Activated CD4-positive, alpha-beta T cell treated with anti-CD3 and anti-CD28 coated beads, Interleukin-2, amount 50 U/mL, for 4 hours (primary cell): ENCODE results near the gene SLC30A7.
A peak's percentile ranks its signal among the peaks of the same experiment; 100 is the strongest.
"Not testable (repeated sequence)": the region's sequence is repeated elsewhere in the genome, so short reads cannot be mapped to it uniquely, and the experiment has no call there.

Source experiments
- DNase-seq, 2 experiments: peaks; one replicate each; pipeline ENCODE4 v3.0.0-alpha.2; 2020

SLC30A7 gene

DNA sequence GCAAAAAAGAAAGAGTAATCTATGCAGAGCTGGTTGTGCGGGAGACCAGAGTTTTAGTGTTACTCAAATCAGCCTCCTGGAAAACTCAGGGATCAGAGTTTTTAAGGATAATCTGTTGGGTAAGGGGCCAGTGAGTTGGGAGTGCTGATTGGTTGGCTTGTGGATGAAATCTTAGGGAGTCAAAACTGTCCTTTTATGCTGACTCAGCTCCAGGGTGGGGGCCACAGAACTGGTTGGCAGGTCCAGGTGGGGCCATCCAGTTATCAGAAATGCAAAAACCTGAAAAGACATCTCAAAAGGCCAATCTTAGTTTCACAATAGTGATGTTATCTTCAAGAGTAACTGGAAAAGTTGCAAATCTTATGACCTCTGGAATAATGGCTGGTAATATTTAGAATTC lies 4.5 kb upstream of the SLC30A7 start:
- DNase-seq: no peak

DNA sequence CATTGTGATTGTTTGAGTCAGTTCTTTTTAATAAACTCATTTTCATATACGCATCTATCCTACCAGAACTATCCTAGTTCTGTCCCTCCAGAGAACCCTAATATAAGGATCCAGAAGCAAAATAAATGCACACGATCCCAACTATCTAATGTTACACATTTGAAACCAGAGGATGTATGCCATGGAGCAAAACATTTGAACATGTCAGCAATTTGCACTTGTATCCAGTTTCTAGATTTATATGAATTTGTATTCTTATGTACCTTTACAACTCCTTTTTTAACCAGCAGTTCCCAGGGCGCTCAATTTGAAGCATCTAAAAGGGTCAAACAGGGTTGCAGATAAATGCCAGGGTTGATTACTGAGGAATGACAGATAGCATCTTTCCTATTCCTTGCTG lies 3.3 kb upstream of the SLC30A7 start:
- no peak for DNase-seq

DNA sequence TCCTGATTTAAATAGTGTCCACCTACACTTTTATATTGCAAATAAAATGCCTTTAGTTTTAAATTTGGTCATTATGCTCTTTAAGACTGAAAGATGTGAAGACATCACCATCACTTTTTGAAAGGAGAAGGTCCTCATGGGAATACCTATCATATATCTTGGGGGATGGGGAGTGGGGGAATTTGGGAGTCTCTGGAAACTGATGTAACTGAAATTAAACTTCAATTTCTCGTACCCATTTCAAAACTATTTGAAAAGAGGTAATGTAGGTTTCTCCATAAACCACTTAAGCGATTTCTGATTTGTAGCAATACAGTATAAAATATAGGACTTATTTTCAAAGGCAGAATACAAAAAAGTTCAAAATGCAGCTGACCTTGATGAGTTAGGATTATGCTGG lies 2.2 kb upstream of the SLC30A7 start:
- DNase-seq: no peak

DNA sequence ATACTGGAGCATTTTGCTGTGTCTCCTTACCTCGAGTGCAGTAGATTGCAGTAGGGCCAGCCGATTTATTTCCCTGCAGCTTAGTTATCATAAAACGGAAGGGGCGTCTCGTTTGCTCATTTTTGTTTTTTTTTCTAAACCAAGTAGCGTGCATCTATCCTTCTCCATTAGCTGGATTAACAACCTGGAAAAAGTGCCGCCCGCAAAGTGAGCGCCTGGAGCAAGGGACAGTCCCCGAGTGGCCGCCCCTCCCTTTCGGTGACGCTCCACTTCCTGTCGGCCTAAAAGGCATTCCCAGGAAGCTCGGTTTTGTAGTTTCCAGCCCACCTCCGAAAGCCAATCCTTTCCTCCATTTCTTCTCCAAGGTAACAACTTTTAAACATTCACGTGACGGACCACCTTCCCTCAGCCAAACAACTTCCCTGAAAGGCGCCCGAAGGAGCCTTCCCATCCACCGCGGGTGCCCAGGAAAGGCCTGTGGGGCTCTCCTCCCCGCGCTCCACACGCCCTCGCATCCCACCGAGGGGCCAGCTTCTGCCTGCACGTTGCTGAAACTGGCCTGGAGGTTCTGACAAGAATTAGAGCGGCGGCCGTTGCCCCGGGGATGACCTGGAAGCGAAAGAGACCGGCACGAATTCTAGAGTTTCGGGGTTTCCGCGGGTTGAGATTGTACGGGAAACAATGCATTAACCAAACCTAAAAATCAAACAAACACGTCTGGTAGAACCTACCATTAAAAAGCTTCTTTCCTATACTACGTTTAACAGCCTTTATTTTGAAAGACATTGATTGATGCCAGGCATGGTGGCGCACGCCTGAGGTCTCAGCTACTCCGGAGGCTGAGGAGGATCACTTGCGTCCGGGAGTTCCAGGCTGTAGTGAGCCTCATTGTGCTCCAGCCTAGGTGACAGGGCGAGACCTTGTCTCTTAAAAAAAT lies 1.0 kb upstream of the SLC30A7 start, which contains the start of gene EXTL2:
Gene EXTL2 (minus strand): TSS at position 240 of the 937 bp plus-strand sequence. CDS start 6,085 bp downstream, outside the sequence.
- peak; percentile 49 to 51 for DNase-seq

DNA sequence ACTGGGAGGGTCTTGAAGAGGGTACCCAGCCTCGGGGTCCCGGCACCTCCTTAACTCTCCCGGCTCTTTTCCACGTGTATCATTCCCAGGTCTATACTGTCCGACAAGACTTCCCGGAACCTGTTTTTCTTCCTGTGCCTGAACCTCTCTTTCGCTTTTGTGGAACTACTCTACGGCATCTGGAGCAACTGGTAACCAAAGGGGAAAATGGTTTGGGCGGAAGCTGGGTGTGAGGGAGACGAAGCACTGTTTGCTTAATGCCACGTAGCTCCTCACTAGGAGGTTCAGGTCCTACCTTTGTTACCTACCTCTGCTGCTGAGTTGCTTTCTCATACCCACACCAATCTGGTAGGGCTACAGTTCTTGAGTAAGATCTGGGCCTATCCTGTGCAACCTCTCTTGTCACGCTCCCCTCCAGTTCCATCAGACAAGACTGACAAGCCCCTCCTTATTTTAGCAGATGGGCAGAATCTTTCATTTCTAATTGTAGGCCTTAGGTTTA lies 642 bp downstream of the SLC30A7 start:
- peak; percentile 54 to 57 for DNase-seq

DNA sequence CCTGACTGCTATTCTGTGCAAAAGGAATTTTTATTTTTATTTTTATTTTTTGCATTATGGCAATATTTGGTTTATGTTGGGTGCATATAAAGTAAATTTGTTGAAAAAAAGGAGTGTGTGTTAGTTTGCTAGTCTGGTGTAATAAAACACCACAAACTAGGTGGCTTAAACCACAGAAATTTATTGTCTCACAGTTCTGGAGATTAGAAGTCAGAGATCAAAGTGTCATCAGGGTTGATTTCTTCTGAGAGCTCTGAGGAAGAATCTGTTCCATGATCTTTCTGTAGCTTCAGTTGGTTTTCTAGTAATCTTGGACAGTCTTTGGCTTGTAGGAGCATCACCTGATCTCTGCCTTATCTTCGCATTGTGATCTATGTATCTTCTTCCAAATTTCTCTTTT lies 6.5 kb downstream of the SLC30A7 start:
- DNase-seq: no peak

DNA sequence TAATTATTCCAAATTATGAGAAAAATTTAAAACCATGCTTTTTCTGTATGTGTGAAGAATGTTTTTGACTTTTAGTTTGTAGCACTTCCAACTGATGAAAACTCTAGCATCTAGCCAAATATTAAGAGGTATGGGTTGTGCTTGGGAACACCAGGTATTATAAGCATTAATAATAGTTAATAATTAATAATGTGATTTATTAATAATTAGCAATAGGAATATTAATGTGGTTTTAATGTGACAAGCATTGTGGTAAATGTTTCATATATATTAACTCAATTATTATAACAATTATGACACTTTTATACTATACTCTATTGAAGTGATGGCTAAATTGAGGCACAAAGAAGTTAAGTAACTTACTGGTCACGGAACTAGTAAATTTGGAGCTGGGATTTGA lies 7.9 kb downstream of the SLC30A7 start:
- DNase-seq: no peak

DNA sequence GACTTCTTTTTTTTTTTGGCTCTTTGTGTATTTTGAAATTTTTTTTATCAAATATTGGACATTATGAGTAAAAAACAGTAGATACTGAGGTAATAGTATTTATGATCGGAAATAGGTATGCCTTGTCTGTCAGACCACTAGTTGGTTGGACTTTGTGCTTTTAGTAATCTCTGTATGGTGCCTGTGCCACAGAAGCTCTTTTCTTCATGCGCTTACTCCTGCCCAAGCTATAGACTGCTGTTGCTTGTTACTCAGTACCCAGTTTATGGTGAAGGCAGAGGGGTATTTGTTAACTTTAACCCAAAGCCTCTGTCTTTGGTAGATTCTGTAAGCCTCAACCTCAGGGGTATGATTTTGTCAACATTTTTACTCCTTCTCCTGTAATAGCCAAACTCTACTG lies 8.6 kb downstream of the SLC30A7 start:
- no peak for DNase-seq

DNA sequence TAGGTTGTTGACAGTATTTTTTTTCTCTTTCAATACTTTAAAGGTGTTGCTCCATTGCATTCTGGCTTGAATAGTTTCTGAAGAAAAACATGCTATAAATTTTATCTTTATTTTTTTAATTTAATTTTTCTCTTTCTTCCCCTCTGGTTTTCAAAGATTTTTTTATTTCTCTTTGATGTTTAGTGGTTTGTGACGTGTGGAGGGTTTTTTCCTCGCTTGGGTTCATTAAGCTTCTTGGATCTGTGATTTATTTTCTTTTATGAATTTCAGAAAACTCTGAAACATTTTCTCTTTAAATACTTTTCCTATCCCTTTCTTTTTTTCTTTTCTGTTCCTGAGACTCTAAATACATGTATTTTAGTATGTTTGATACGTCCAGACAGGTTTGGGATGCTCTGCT lies 9.3 kb downstream of the SLC30A7 start:
- DNase-seq: no peak

DNA sequence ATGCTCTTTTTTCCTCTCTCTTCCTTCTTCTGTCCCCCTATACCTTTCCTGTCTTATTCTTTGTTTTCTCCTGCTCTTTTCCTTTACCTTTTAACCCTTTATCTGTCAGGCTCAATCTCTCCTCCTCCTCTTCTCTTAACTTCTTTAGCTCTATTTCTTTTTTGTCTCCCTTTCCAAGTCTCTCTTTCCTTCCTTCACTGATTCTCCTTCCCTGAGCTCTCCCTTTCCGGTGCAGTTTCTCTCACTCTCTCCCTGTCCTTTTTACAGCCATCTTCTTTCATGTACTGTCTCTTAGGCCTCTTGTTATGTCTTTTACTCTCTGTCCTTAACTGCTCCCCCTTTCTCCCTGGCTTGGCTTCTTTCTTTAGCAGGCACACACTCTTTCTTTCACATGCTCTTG lies 12.0 kb downstream of the SLC30A7 start:
- no peak for DNase-seq

DNA sequence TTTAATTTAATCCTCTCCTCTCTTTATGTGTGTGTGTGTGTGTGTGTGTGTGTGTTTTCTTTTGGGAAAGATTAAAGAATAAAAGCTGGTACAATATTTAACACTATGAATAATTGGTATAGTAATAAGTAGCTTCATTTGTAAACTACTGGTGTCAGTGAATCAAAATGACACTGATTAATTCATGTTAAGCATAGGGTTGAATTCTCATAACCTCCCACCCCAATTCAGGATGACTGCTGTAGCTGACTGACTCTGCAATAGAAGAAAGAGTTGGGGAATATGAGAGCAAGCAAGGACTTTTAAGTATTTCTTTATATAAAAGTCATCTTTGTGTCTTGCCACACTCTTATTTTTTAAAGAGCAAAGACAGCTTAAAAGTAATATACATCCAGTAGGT lies 13.1 kb downstream of the SLC30A7 start:
- DNase-seq: no peak

DNA sequence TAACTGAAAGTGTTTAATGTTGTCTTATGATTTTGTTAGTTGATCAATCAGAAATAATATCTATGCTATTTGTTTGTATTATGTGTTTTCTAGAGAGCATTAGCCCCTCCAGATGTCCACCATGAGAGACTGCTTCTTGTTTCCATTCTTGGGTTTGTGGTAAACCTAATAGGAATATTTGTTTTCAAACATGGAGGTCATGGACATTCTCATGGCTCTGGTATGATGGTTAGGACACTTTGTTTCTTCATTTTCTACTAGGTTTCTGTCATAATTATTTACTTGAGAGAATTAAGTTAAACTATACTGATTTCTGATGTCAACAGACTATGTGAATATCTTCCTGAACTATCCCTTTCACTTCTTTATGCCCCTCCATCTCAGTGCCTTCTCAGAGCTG lies 16.1 kb downstream of the SLC30A7 start:
- DNase-seq: no peak

DNA sequence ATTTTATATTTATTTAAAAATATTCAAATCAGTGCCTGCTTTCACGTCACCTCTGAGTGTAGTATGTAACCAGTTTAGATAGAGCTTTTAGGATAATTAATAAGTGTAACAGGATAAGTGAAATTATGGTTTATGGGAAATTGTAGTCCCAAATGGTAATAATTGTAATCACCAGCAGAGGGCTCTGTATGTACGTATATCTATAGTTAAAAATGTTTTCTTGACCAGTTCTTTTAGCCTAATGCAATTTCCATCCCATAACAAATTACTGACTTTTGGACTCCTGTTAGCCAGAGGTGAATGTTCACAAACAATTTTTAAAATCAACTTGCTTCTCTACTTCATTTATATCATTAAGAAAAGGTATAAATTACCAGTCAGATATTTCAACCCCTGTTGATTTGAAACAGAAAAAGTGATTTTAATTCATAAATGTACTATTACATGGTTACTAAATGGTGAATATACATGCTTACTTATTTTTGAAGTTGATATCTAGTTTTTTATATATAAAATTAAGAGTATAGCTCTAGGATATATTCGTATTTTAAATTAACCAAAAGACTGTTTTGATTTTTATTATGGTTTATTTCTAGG lies 25.3 kb downstream of the SLC30A7 start:
- no peak for DNase-seq

DNA sequence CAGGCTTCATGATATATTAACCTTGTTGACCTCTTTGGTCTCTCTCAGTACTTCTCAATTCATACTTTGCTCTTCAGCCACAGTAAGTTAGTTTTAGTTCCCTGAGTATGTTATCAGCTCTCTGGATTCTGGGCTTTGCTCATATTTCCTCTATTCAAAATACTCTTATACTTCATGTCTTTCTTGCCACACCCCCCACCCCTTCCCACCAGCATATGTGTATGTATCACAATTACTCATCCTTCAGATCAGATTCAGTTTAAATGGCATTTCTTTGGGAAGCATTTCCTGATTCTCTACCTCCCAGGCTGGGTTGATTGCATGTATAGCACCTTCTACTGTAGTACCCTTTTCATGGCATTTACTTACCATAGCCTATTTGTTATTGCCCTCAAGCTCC lies 28.3 kb downstream of the SLC30A7 start:
- peak; percentile 20 to 29 for DNase-seq

DNA sequence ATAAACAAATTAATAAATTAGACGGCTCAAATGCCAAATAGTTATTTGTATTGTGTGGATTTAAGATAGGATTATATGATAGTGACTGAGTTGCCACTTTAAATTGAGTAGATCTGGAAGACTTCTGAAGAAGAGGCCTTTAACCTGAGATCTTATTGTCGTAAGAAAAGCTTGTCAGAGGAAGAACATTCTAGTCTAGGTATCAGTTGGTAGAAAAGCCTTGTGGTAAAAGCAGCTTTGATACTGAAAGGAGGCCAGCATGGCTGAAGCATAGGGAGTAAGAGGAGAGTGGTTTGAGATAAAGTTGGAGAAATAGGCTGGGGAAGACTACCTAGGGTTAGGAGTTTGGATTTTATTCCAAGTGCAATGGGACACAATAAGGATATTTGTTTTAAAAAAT lies 29.1 kb downstream of the SLC30A7 start:
- no peak for DNase-seq

DNA sequence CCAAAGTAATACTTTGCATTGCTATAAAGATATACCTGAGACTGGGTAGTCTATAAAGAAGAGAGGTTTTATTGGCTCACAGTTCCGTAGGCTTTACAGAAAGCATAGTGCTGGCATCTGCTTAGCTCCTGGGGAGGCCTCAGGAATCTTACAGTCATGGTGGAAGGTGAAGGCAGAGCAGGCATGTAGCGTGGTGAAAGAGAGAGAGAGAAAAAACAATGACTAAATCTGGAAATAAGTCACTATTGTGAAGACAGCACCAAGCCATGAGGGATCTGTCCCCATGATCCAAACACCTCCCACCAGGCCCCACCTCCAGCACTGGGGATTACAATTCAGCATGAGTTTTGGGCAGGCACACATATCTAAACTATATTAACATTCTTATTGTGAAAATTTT lies 30.4 kb downstream of the SLC30A7 start:
- no peak for DNase-seq

DNA sequence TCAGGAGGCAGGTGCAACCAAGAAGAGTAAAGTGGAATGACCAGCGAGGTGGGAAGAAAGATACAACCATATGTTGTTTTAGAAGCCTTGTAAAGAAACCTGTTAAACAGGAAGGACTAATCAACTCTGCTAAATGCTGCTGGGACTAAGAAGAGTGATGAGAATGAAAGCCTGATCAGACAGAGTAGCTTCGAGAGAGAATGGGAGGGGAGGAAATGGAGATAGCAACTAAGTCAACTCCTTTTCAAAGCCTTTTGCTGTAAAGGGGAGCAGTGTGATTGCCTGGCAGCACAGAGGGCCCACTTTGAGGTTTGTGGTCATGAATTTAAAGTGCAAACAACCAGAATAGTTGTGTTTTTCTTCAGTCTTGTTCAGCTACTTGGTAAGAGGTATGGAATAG lies 31.4 kb downstream of the SLC30A7 start:
- DNase-seq: peak in 1 of 2 experiments; percentile 13

DNA sequence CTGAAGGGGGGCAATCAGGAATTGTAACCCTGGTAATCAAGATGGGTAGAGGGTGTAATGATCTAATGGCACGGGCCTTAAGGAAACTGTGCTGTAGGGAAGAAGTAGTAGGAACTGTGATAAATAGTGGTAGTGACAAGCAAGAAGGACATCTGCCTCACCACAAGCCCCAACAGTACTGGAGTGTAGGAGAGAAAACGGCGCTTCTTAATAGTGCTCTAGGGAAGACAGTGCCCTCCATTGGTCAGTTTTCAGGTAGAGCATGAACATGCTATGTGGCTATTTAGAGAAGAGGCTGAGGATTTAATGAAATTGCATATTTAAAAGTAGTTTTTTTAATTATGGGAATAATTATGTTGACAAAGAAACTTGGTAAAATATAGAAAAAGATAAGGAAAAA lies 32.2 kb downstream of the SLC30A7 start:
- no peak for DNase-seq

DNA sequence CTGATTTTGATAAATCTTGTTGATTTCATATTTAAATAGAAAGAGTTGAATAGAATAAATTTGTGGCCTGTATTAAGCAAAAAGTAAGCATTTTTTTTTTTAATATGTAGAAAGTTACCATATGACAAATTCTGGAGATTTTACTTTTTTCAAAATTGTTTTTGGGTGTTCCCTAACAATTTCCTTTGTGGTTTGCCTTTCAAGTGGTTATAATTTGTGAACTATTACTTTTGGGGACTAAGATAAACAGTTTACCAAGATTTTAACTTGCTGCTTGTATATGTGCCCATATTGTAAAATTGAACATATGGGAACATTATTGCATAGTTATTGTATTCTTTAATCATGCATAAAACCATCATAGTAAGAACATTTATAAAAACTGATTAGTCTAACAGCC lies 34.6 kb downstream of the SLC30A7 start:
- no peak for DNase-seq

DNA sequence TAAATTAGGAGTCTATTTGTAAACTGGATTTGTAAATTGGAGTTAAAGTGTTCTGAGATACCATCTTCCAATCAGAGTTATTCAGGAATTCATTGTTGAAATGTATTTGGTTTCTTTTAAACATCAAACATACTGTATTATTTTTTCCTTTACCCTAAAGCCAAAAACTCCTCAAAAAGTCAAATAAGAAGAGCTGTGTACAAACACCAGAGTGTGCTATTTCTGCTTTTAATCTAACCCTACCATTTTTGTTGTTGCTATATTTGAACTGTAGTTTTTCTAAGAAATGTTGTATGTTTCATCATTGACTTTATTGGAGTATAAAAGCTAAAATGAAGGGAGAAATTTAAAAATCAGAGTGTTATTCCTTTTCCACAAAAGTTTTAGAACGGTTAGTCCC lies 35.8 kb downstream of the SLC30A7 start:
- DNase-seq: no peak

DNA sequence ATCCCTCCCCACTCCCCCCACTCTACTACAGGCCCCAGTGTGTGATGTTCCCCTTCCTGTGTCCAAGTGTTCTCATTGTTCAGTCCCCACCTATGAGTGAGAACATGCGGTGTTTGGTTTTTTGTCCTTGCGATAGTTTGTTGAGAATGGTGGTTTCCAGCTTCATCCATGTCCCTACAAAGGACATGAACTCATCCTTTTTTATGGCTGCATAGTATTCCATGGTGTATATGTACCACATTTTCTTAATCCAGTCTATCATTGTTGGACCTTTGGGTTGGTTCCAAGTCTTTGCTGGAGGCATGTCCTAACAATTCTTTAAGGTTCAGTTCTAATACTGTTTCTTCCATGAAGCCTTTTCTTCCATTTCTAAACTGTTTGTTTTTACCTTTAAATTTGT lies 37.7 kb downstream of the SLC30A7 start:
- DNase-seq: not testable (repeated sequence)

DNA sequence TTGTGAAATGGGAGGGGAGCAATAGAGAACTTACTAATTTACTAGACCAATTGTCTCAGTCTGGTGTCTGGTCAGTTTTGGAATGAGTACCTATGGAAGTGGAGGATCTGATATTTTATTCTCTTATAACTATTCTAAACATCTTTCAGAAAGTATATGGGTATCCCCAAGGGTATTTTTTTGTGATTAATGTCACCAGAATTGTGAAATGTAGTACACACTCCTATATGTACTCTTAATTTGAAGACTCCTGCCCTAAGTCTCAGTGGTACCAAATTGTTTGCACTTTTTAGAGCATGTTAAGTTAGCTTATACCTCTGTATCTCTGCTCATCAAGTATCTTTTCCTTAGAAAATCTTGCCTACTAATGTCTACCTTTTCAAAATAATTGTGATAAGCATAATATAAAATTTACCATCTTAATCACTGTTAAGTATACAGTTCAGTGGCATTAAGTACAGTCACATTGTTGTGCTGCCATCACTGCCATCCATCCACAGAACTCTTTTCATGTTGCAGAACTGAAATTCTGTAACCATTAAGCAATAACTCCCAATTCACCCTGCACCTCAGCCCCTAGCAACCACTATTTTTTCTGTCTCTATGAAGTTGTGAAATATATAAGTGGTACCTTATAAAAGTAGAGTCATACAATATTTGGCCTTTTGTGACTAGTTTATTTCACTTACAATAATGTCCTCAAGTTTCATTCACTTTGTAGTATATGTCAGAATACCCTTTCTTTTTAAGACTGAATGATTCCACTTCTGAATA lies 40.5 kb downstream of the SLC30A7 start:
- no peak for DNase-seq

DNA sequence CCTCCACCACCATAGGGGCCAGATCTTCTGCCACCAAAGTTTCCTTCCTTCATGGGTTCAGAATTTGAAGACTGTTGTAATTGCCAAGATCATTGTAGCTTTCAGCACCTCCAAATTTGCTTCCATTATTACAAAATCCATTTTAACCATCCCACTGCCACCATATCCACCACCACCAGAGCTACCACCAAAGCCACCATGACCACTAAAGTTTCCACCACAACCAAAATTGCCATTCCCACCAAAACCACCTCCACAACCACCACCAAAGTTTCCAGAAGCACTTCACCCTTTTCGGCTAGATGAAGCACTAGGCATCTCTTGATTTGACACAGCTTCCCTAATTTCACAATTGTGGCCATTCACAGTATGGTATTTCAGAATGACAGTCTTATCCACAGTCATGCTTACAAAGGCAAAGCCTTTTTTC lies 45.2 kb downstream of the SLC30A7 start:
- no peak for DNase-seq
